H1 (cell line): ENCODE measurements around the gene PIAS4. TPM values are rescaled to one million over a fixed set of nuclear protein-coding genes. Genes with fewer than 3 reads are reported as not detected.

Experiments
- CTCF ChIA-PET: fragments of 300-600 bp; sonication (Branson Sonifier 250); formaldehyde crosslinking; loops from one replicate; lab custom pipeline; 2021; ENCODE audit not compliant: partially characterized antibody; lab: Charles Lee
- POLR2A ChIA-PET: fragments of 300-600 bp; sonication (Branson Sonifier 250); formaldehyde crosslinking; loops from one replicate; lab custom pipeline; 2021; ENCODE audit warnings: inconsistent platforms; ENCODE audit not compliant: partially characterized antibody; lab: Charles Lee
- DNase-seq, 2 experiments: peaks; one replicate each; pipeline versions ENCODE4 v3.0.0 to v3.0.0-alpha.2; 2010 to 2022; ENCODE audit warnings: low spot score in 2 of 2, low read depth in 1 of 2, mixed read lengths in 1 of 2
- FAIRE-seq: peaks from 2 replicates; lab custom pipeline; 2011; peaks lifted over from hg19 to GRCh38; lab: Jason Lieb, UNC
- H2AFZ ChIP-seq: 2 replicates; pipeline ENCODE4 v1.8.1; 2012; ENCODE audit warnings: low read length, inconsistent platforms
- H2AK5ac ChIP-seq: 2 replicates; pipeline ENCODE4 v1.6.1; 2013; ENCODE audit warnings: low read depth, low read length
- H2BK120ac ChIP-seq: replicated peaks from 2 replicates; pipeline ENCODE3; 2013; ENCODE audit warnings: low read depth, low read length, inconsistent platforms
- H2BK12ac ChIP-seq: 2 replicates; pipeline ENCODE4 v1.6.1; 2013; ENCODE audit warnings: low read depth, low read length
- H2BK15ac ChIP-seq: 2 replicates; pipeline ENCODE4 v1.6.1; 2013; ENCODE audit warnings: low read length
- H2BK20ac ChIP-seq: 2 replicates; pipeline ENCODE4 v1.6.1; 2013; ENCODE audit warnings: low read length
- H2BK5ac ChIP-seq: 2 replicates; pipeline ENCODE4 v1.6.1; 2013; ENCODE audit warnings: low read depth, low read length
- H3K14ac ChIP-seq: 2 replicates; pipeline ENCODE4 v1.6.1; 2013; ENCODE audit warnings: inconsistent platforms; ENCODE audit not compliant: insufficient read length
- H3K18ac ChIP-seq: 2 replicates; pipeline ENCODE4 v1.6.1; 2013; ENCODE audit warnings: low read length; ENCODE audit errors: extremely low read depth
- H3K23ac ChIP-seq: 2 replicates; pipeline ENCODE4 v1.6.1; 2013; ENCODE audit warnings: inconsistent platforms; ENCODE audit not compliant: insufficient read length
- H3K23me2 ChIP-seq: 2 replicates; pipeline ENCODE4 v1.6.1; 2013; ENCODE audit warnings: low read depth, low read length
- H3K27ac ChIP-seq: 2 replicates; pipeline ENCODE4 v1.6.1; 2011; ENCODE audit warnings: low read depth, low read length, inconsistent platforms
- H3K27me3 ChIP-seq, 4 experiments: replicated peaks in 1 of 4; 1 replicate in 1 of 4; 2 replicates in 3 of 4; pipeline versions ENCODE4 v1.6.1 to v1.8.1; 2011 to 2013; ENCODE audit warnings: low read length in 3 of 4, mild to moderate bottlenecking in 3 of 4, inconsistent platforms in 2 of 4, mixed read lengths in 2 of 4, moderate library complexity in 1 of 4; ENCODE audit not compliant: control insufficient read depth in 3 of 4, insufficient read depth in 3 of 4; ENCODE audit errors: extremely low read depth in 1 of 4
- H3K36me3 ChIP-seq, 4 experiments: 2 replicates each; pipeline versions ENCODE4 v1.6.1 to v1.8.1; 2011 to 2013; ENCODE audit warnings: mild to moderate bottlenecking in 4 of 4, low read length in 3 of 4, moderate library complexity in 2 of 4, control low read depth in 1 of 4, inconsistent platforms in 1 of 4; ENCODE audit not compliant: insufficient read depth in 4 of 4, control insufficient read depth in 2 of 4
- H3K4ac ChIP-seq: replicated peaks from 2 replicates; pipeline ENCODE3; 2013; ENCODE audit warnings: low read length, low read depth, mixed read lengths, inconsistent platforms; ENCODE audit not compliant: insufficient read length
- H3K4me1 ChIP-seq, 4 experiments: replicated peaks in 1 of 4; 1 replicate in 1 of 4; 2 replicates in 3 of 4; pipeline versions ENCODE4 v1.6.1 to v1.8.1; 2011 to 2013; ENCODE audit warnings: low read length in 3 of 4, inconsistent platforms in 2 of 4, mixed read lengths in 1 of 4; ENCODE audit not compliant: insufficient read depth in 4 of 4, control insufficient read depth in 3 of 4
- H3K4me2 ChIP-seq, 2 experiments: 2 replicates each; pipeline versions ENCODE4 v1.6.1 to v1.8.1; 2011 to 2013; ENCODE audit warnings: low read depth in 2 of 2, low read length in 2 of 2, control low read depth in 1 of 2, inconsistent platforms in 1 of 2, mild to moderate bottlenecking in 1 of 2; ENCODE audit not compliant: insufficient read depth in 1 of 2
- H3K4me3 ChIP-seq, 4 experiments: fragments of 200-600, 300-600 bp in 1 of 4; sonication (generic), shearing (Covaris generic), sonication (Bioruptor Twin) in 1 of 4; 2 replicates each; pipeline versions ENCODE4 v1.5.1 to v1.8.1; 2011 to 2016; ENCODE audit warnings: low read length in 4 of 4, low read depth in 3 of 4, control low read depth in 2 of 4, inconsistent platforms in 2 of 4, mild to moderate bottlenecking in 2 of 4, mixed read lengths in 1 of 4, moderate library complexity in 1 of 4; ENCODE audit not compliant: insufficient read depth in 2 of 4; ENCODE audit errors: extremely low read depth in 1 of 4
- H3K56ac ChIP-seq: replicated peaks from 2 replicates; pipeline ENCODE3; 2013; ENCODE audit warnings: low read depth, mild to moderate bottlenecking, mixed read lengths, low read length, inconsistent platforms; ENCODE audit not compliant: insufficient read length
- H3K79me1 ChIP-seq: 2 replicates; pipeline ENCODE4 v1.6.1; 2013; ENCODE audit warnings: low read depth, low read length, control low read depth
- H3K79me2 ChIP-seq, 2 experiments: 2 replicates each; pipeline versions ENCODE4 v1.6.1 to v1.8.1; 2012 to 2013; ENCODE audit warnings: low read length in 2 of 2, mild to moderate bottlenecking in 2 of 2, inconsistent platforms in 1 of 2; ENCODE audit not compliant: insufficient read depth in 2 of 2, control insufficient read depth in 1 of 2
- H3K9ac ChIP-seq, 4 experiments: replicated peaks in 1 of 4; 1 replicate in 1 of 4; 2 replicates in 3 of 4; pipeline versions ENCODE4 v1.6.1 to v1.8.1; 2011 to 2013; ENCODE audit warnings: low read depth in 3 of 4, low read length in 3 of 4, control low read depth in 2 of 4, mild to moderate bottlenecking in 2 of 4, moderate library complexity in 2 of 4, inconsistent platforms in 1 of 4; ENCODE audit errors: extremely low read depth in 1 of 4
- H3K9me3 ChIP-seq, 2 experiments: 2 replicates each; pipeline versions ENCODE4 v1.6.1 to v1.8.1; 2012 to 2013; ENCODE audit warnings: mild to moderate bottlenecking in 2 of 2, moderate library complexity in 2 of 2, control low read depth in 1 of 2, inconsistent platforms in 1 of 2, low read depth in 1 of 2, low read length in 1 of 2, mixed read lengths in 1 of 2; ENCODE audit not compliant: insufficient read depth in 2 of 2
- H4K20me1 ChIP-seq, 2 experiments: replicated peaks in 1 of 2; 2 replicates each; pipeline versions ENCODE3 to v1.8.1; 2011 to 2013; ENCODE audit warnings: inconsistent platforms in 2 of 2, low read length in 2 of 2, mild to moderate bottlenecking in 1 of 2; ENCODE audit not compliant: insufficient read depth in 2 of 2, control insufficient read depth in 1 of 2
- H4K5ac ChIP-seq: 2 replicates; pipeline ENCODE4 v1.6.1; 2013; ENCODE audit warnings: low read length, low read depth, mixed read lengths, inconsistent platforms; ENCODE audit not compliant: insufficient read length
- H4K8ac ChIP-seq: 2 replicates; pipeline ENCODE4 v1.8.0; 2013; ENCODE audit warnings: mild to moderate bottlenecking, moderate library complexity, low read length, inconsistent platforms; ENCODE audit not compliant: insufficient read depth; ENCODE audit errors: extremely low read depth
- H4K91ac ChIP-seq: replicated peaks from 2 replicates; pipeline ENCODE3; 2013; ENCODE audit warnings: low read length, mixed read lengths, inconsistent platforms; ENCODE audit not compliant: insufficient read length
- CBX8 ChIP-seq: fragments of 300-800, 300-1000 bp; sonication (generic); IDR thresholded peaks from 2 replicates; pipeline ENCODE4 v1.7.1; 2016; ENCODE audit warnings: low read depth, low read length, borderline replicate concordance
- CHD1 ChIP-seq: IDR thresholded peaks from 2 replicates; pipeline ENCODE4 v1.6.1; 2012; ENCODE audit warnings: low read depth, low read length, improper control_type of control experiment
- CHD2 ChIP-seq: IDR thresholded peaks from 2 replicates; pipeline ENCODE4 v1.6.1; 2012; ENCODE audit warnings: low read length, improper control_type of control experiment
- EGR1 ChIP-seq: IDR thresholded peaks from 2 replicates; pipeline ENCODE4 v1.6.1; 2011; ENCODE audit warnings: low read depth, low read length, borderline replicate concordance
- FOSL1 ChIP-seq: IDR thresholded peaks from 2 replicates; pipeline ENCODE4 v1.6.1; 2011; ENCODE audit warnings: mild to moderate bottlenecking, low read depth, low read length, moderate library complexity; ENCODE audit not compliant: insufficient read depth
- GTF2F1 ChIP-seq: IDR thresholded peaks from 2 replicates; pipeline ENCODE4 v1.6.1; 2012; ENCODE audit warnings: low read depth, low read length, improper control_type of control experiment, borderline replicate concordance
- JUN ChIP-seq: IDR thresholded peaks from 2 replicates; pipeline ENCODE4 v1.6.1; 2011; ENCODE audit warnings: low read depth, mild to moderate bottlenecking, improper control_type of control experiment, low read length
- KDM1A ChIP-seq: fragments of 200-600, 300-600 bp; sonication (generic); IDR thresholded peaks from 2 replicates; pipeline ENCODE4 v1.7.1; 2016; ENCODE audit warnings: mild to moderate bottlenecking, low read length, borderline replicate concordance
- POLR2A ChIP-seq, 2 experiments: IDR thresholded peaks; 1 replicate in 1 of 2; 2 replicates in 1 of 2; pipeline ENCODE4 v1.6.1; 2011; ENCODE audit warnings: low read depth in 2 of 2, low read length in 2 of 2, mild to moderate bottlenecking in 2 of 2; ENCODE audit errors: control extremely low read depth in 1 of 2
- RFX5 ChIP-seq: IDR thresholded peaks from 2 replicates; pipeline ENCODE4 v1.6.1; 2011; ENCODE audit warnings: low read depth, low read length, improper control_type of control experiment, borderline replicate concordance
- RNF2 ChIP-seq: fragments of 200-900, 300-1000 bp; sonication (generic); IDR thresholded peaks from 2 replicates; pipeline ENCODE4 v1.7.1; 2016; ENCODE audit warnings: borderline replicate concordance, low read depth, mild to moderate bottlenecking, antibody characterized with exemption, low read length; ENCODE audit not compliant: poor library complexity, severe bottlenecking; ENCODE audit errors: missing control alignments
- WGBS, 2 experiments: shearing (Covaris generic) in 1 of 2; methylation state at CpG; one replicate each; pipeline versions ENCODE4 v1.1.6 to v1.1.7; 2013 to 2015; ENCODE audit warnings: low lambda C conversion rate in 2 of 2, mixed read lengths in 2 of 2, inconsistent platforms in 1 of 2, low coverage in 1 of 2, missing lambda C conversion rate in 1 of 2; ENCODE audit not compliant: insufficient replicate concordance in 2 of 2, insufficient coverage in 1 of 2, insufficient read length in 1 of 2; ENCODE audit errors: extremely low coverage in 1 of 2, missing lambda C conversion rate in 1 of 2; 5-methylcytosine and 5-hydroxymethylcytosine counted together
- polyA plus RNA-seq, 7 experiments: library from polyadenylated mRNA; depleted of rRNA in 3 of 7; stranded (reverse) in 5 of 7; unstranded in 2 of 7; fragments of >200 nt in 5 of 7; fragments of 200-250 nt in 2 of 7; gene quantifications; 1 replicate in 5 of 7; 2 replicates in 1 of 7; 4 replicates in 1 of 7; pipeline versions ENCODE4 v1.2.1 to v1.2.3, GENCODE V29; 2011 to 2013; ENCODE audit warnings: missing spikeins in 2 of 7, mixed read lengths in 2 of 7
- total RNA-seq: library from RNA; stranded (reverse); fragmentation: NEBNext Ultra II Directional; extraction: Animal tissue kit (Norgen Biotek cat#: 25700); gene quantifications from 2 replicates; pipeline ENCODE4 v1.2.1, GENCODE V29; 2021

PIAS4 gene
- total and polyA plus RNA-seq, 2 of the 8 experiments (the other 6 are each of a cell fraction or from before 2014, with no cell fraction given), result 30.2 to 51.4 TPM

DNA sequence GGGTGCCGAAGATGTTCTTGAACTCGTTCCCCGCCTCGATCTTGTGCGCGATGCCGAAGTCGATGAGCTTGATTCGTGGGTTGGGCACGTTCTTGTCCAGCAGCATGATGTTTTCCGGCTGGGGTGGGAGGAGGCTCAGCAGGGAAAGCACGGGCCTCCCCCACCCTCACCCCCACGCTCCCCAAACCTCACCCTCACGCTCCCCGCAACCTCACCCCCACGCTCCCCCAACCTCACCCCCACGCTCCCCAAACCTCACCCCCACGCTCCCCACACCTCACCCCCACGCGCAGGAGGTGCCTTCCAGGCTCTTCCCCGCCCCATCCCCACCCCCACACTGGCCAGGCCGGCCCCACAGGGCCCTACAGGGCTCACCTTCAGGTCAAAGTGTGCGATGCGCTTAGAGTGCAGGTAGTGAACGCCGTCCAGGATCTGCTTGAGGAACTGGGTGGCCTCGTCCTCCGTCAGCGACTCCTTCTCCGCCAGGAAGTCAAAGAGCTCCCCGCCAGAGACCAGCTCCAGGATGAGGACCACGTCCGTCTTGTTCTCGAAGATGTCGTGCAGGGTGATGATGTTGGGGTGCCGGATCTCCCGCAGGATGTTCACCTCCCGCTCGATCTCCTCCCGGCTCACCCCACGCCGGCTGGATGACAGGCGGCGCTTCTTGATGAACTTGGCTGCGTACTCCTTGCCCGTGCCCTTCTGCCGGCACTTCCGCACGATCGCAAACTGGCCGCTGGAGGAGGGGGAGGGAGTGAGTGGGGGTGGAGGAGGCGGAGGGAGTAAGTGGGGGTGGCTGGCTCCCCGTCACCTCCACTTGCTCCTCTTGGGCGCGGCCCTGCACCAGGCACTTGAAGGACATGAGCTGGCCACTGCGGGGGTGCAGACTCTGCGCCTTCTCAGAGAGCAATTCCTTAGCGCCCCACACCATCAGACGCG is 43.0 kb upstream of the PIAS4 start:
- FAIRE-seq, result no peak
- Histone ChIP-seq H3K14ac (no peak overlapping the region), H2AFZ (no peak overlapping the region)
- TF ChIP-seq CBX8 (no peak), RFX5 (no peak), POLR2A (IDR thresholded peaks at IDR 0.05; ENCODE audit: control extremely low read depth in 1 of 2, low read depth in 2 of 2, low read length in 2 of 2) (no peak), JUN (no peak), GTF2F1 (no peak), RNF2 (no peak), CHD2 (no peak), FOSL1 (no peak), KDM1A (no peak), CHD1 (no peak), EGR1 (no peak)

More for the DNA sequence above, 43.0 kb upstream of the PIAS4 start:
- DNase-seq, result no peak
- ChIA-PET CTCF (interaction anchor here (1.0 kb wide), 1 partner anchor 9 kb away, joined by 3 read pairs; no protein-coding TSS in a partner anchor), POLR2A (interaction anchor here (1.1 to 24.8 kb wide), 6 partner anchors 9 to 92 kb away, joined by 3 to 870 read pairs (median 4); partner anchors contain the start of genes EEF2 and NMRK2)
- Histone ChIP-seq H3K4me1 (peaks cover 1 to 11% (median 2%) of the 10 kb centered on the region in 4 experiments; a peak in 6 of 7 replicates), H3K9me3 (no peaks in the 10 kb centered on the region), H3K56ac (no peak overlapping the region), H3K9ac (no peak overlapping the region), H2BK12ac (no peak overlapping the region), H3K79me2 (peaks cover 3 to 30% of the 10 kb centered on the region in 2 experiments; a peak in 2 of 4 replicates), H3K18ac (no peak overlapping the region), H2AK5ac (no peak overlapping the region), H3K4me2 (no peak overlapping the region), H2BK15ac (no peak overlapping the region), H3K36me3 (peaks cover 22 to 61% (median 49%) of the 10 kb centered on the region in 4 experiments), H3K27ac (no peak overlapping the region), H3K27me3 (no peaks in the 10 kb centered on the region), H3K4ac (no peak overlapping the region), H3K23ac (no peak overlapping the region), H4K20me1 (peaks cover 13 to 20% of the 10 kb centered on the region in 2 experiments), H2BK120ac (no peak overlapping the region), H3K23me2 (no peaks in the 10 kb centered on the region), H4K91ac (no peak overlapping the region), H4K5ac (no peak overlapping the region), H2BK20ac (no peak overlapping the region), H3K79me1 (peaks cover 8% of the 10 kb centered on the region), H3K4me3 (no peak overlapping the region), H4K8ac (no peak overlapping the region; the same call in 1 of the 2 replicates), H2BK5ac (no peak overlapping the region)
- 92% methylated on average over 34 of the region's 60 CpGs; no CpG with 5 or more reads in 1 of the 2 experiments for WGBS, 2 experiments
